Sciatic nerve (tissue), 2 donors: ENCODE measurements around the gene LIPA. TPM values are rescaled to one million over a fixed set of nuclear protein-coding genes. Genes with fewer than 3 reads are reported as not detected.

Experiments
- ATAC-seq: fragments of 200-7000 bp; cut with Tn5 transposase; one replicate; pipeline ENCODE4 v1.9.1; 2020; ENCODE audit warnings: mild to moderate bottlenecking, moderate library complexity
- DNase-seq: peaks from one replicate; pipeline ENCODE4 v3.0.0-alpha.2; 2020; ENCODE audit warnings: low spot score
- intact Hi-C: fragments of 100-400 bp; cut with DNase I; formaldehyde crosslinking; loops from one replicate; pipeline ENCODE4 v1.14.2; 2022
- total RNA-seq: library from RNA; stranded (reverse); fragmentation: NEBNext Ultra II Directional; extraction: Animal tissue kit (Norgen Biotek cat#: 25700); gene quantifications from one replicate; pipeline ENCODE4 v1.2.1, GENCODE V29; 2021
- donor health status: DM: no; HTN: no; CAD: no.
- donor health status: DM: no; HTN: no; CAD: no.

The LIPA gene
- total RNA-seq, 1 donor from 2014 or later: 72.5 TPM

DNA sequence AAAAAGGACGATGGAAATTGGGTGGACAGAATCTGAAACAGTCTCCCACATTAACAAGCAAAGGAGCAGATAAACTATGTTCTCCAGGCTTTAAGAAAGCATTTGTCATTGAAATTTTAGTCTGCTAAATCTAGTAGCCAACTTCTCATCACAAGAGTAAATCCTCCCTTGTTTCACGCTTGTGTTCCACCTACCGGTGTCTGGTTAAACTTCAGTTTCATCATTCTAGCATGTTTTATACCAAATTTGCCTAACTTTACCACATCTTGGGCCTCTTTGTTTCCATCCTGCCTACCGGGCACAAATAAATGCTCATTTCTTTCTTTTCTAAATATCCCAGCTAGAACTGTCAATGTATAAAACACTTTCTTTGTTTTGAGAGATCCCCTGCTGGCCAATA lies 5.8 kb downstream of the LIPA start:
- ATAC-seq: no peak
- DNase-seq: no peak
- intact Hi-C loops: no loop called here

DNA sequence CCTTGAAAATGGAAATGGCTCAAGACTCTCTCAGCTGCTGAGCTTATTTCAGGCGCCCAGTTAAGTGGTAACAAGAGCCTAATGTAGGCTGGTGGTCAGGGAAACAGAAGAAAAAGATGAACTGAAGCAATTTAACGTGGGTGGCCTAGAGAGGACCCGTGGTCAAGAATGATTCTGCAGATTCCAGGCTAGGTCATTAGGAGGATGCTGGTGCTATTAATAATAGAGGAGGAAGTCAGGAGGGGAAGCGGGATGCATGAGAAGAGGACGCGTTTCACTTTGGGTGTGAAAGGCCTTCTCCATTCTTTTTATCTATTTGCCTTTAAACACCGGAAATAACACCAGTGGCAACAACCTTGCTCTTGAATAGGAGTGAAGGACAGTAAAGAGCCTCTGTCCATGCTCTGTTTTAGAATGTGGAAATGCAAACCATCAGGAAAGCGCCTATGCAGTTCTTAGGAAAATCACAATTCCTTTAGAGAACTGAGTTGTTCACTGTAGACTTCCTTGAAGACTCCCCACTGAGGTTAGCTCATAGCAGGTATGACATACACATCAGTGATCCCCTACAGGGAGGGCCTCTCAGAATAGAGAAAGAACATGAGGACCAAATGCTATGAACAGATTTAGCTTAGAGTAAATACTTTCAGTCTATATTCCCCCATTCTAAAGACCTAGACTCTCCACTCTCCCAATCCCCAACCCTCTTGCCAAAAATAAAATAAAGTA lies 8.6 kb downstream of the LIPA start:
- intact Hi-C loops: no loop called here
- ATAC-seq (peak; percentile 51), DNase-seq (no peak)

DNA sequence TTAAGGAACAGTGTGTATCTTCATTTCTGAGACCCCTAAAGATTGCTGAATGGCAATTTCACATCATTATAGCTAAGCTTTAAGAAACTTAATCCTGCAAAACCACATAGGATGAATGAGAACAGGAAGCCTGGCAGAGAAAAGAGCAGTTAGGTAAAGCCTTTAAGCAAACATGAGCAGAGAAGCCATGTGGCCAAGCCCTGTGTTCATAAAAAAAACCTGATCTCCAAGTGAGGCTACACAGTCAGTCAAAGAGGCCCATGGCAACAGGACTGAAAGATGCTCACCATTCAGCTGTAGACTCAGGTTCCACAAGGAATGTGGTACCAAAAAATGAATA lies 9.3 kb downstream of the LIPA start:
- ATAC-seq: peak; percentile 14
- DNase-seq: no peak
- intact Hi-C loops: no loop called here

- DNase-seq (no peak), ATAC-seq (peak; percentile 93)
- intact Hi-C loops: no loop called here
Measured at GRCh38 chr10:89241486-89242344, 9.9 kb downstream of the LIPA start.

DNA sequence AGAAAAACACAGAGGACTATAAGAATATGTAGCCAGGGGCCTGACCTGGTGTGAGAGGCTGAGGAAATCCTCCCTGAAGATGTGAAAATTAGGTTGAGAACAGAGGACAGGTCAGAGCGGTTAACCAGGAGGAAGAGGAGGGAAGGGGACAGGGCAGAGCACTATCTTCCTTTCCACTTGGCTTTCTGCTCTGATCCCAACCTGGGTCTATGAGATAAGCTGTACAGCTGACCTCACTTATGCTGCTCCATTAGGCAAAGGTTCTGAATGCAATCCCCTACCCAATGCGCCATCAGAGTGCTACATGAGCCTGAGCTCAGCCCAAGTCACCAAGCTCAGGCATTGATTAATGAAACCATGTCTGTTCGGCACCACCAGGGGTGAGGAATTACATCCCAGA lies 10.5 kb downstream of the LIPA start:
- no peak for DNase-seq
- intact Hi-C loops: no loop called here
- no peak for ATAC-seq

DNA sequence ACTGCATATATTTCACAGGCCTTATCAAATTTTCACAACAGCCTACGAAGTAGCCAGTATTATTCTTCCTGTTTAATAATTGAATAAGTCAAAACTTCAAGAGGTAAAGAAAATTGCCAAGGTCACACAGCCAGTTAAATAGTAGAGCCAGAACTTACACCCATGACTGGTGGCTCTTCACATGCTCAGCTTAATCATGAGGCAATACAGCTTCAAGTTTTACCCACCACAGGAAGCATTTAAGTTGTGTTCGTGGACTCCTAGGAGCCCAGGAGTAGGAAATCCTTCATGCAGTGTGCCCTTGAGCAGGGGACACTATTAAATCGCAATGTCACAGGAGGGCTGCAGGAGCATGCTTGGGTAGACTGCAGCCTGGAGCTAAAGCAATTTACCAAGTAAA lies 11.1 kb downstream of the LIPA start:
- intact Hi-C loops: no loop called here
- ATAC-seq (no peak), DNase-seq (no peak)

DNA sequence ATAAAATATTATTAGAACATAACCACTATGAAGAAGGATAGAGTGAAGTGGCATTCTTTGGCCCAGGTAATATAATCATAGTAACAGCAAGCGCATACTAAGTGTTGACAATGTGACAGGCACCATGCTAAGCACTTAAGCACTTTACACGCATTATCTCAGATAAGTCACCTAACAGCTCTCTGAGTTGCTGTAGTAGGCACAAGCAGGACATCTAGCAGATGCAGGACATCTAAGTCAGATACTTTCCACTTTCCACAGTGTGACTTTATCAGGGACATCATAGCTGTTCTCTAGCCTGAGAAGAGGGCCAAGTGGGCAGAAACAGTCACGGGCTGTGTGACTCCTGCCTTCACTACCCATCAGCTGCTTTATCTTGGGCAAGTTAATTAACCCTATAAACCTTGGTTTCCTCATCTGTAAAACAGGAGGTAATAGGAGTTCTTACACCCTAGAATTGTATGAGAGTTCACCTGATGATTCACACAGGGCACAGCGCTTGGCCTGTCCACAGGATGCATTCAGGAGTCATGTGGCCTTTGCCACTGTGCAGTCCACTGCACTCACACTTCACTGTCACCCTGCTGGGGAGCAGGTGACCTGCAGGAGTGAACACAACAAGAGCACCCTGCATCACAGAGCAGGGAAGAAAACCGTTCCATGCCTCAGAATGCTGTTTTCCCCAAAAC lies 12.5 kb downstream of the LIPA start:
- DNase-seq: no peak
- no peak for ATAC-seq
- intact Hi-C loops: no loop called here

DNA sequence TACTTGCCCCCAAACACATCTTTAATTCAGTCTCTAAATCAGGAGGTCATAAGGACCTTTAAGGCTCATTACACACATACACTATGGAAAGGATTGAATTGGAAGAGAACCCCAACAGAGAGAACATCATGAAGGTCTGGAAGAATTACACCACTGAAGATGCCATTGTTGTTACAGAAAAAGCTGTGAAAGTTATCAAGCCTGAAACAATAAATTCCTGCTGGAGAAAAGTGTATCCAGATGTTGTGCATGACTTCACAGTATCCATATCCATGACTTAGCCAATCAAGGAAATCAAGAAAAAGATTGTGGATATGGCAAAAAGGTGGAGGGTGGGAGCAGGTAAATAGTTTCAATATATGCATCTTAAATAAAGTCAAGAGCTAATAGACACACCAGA lies 13.7 kb downstream of the LIPA start:
- intact Hi-C loops: no loop called here
- ATAC-seq (no peak), DNase-seq (no peak)

- no peak for ATAC-seq
- DNase-seq: no peak
- intact Hi-C loops: no loop called here
Measured at GRCh38 chr10:89236226-89236797, 15.3 kb downstream of the LIPA start.

GRCh38 chr10:89235073-89235798 lies 16.3 kb downstream of the LIPA start:
- intact Hi-C loops: no loop called here
- DNase-seq: peak; percentile 77
- ATAC-seq: peak; percentile 92

- ATAC-seq (no peak), DNase-seq (no peak)
- intact Hi-C loops: no loop called here
Measured at GRCh38 chr10:89233033-89233432, 18.5 kb downstream of the LIPA start.

GRCh38 chr10:89228962-89229361 lies 22.6 kb downstream of the LIPA start:
- ATAC-seq: no peak
- no peak for DNase-seq
- intact Hi-C loops: no loop called here

- no peak for ATAC-seq
- intact Hi-C loops: no loop called here
- DNase-seq: no peak
Measured at GRCh38 chr10:89228146-89228545, 23.4 kb downstream of the LIPA start.

DNA sequence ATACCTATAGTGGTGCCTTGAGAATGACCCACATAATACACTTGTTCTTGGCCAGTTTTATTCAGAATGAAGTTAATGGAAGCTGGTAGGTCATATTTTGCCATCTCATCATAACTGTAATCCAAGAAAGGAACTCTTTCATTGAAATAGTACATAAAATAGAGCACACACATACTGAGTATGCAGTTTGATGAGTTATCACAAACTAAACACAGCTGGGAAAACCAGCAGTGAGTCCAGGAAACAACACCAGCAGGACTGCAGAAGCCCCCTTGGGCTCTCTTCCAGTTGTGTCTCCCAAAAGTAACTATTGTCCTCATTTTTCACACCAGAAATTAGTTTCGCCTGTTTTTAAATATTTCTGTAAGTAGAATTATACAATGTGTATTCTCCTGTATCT lies 24.7 kb downstream of the LIPA start:
- ATAC-seq (no peak), DNase-seq (no peak)
- intact Hi-C loops: no loop called here

DNA sequence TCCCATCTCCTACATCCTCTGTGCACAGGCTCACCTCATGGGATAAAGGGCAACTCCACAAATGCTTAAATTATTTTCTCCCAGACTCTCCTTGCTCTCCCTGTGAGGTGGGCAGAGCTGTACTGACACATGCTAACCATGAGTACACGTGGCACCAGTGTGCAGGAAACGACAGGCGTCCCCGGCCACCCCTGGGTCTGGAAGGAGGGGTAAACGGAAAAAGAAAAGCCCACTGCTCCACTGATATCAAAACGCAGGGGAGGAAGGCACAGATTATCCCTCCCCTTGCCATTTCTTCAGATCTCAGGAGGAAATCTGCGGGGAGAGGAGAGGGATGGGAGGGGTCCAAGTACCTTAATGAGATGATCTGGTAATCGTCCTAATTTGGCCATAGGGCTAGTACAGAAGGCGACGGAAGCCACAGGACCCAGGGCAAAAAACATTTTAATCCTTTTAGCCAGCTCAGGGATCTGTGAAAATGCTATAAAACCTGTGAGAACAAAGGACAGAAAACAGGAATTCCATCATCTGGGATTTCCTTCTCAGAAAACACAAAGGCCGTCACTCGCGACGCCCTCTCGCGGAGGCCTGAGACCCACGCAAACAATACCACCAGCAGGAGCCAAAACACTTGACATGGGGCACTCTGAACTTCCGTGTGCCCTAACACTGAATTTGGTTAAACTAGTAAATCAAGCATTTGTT lies 26.7 kb downstream of the LIPA start:
- DNase-seq: no peak
- ATAC-seq: peak; percentile 57
- intact Hi-C loops: no loop called here

DNA sequence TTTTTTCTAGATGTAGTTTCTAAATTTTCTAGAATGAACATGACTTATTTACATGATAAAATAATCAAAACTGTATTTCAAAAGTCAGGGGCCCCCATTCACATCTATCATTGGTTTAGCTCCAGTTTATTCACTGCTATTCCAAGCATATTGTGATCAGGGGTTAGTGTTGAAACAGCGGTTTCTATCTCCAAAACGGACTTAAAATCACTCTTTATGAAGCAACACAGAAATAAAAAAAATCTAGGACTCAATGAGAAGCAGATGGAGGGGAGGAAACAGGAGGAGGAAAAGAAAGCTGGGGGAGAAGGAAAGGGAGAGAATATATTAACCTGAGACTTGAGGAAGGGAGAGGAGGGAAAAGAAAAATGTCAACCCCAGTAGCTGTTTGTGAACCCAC lies 29.7 kb downstream of the LIPA start:
- no peak for DNase-seq
- peak; percentile 60 for ATAC-seq
- intact Hi-C loops: no loop called here

DNA sequence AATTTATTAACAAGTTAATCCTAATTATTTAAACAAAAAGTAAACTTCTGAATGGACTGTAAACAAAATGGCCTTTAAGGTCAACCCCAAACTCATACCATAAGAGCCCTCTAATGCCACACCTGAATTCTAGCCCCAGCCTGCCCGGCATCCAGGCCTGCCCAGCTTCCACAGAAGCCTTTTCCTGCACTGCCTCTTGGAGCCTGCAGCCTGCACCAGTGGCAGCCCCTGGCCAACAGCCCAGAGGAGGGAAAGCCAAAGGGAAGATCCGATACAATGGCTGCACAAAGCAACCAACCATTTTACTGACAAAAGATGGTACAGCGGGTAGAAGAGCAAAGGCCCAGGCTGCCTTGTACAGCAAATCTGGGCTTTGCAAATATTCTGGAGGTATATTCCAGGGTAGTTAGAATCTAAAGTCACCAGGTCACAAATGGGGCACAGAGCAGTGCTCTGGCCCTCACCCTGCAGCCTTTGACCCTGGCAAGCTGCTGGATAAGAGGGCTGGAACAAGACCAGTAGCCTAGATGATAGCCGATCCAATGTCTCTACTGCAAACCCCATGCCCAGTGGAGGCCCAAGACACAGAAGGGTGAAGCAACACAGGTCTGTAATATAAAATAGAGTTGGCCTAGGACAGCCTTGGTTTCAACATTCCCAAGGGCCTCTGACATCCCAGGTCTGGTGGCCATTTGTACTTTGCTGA lies 31.9 kb downstream of the LIPA start:
- DNase-seq (no peak), ATAC-seq (no peak)
- intact Hi-C loops: loop anchor here (10.0 kb wide), 2 partner anchors 185 to 285 kb away; no protein-coding TSS in a partner anchor
